GM21717 (cell line): ENCODE results near the gene TRAF3IP1.
A peak's percentile ranks its signal among the peaks of the same experiment; 100 is the strongest.

Experiments
- ATAC-seq: cut with Tn5 transposase; IDR thresholded peaks from one replicate; pipeline ENCODE4 v1.9.1; 2021; ENCODE audit warnings: mild to moderate bottlenecking, moderate library complexity; ENCODE audit not compliant: unreplicated experiment

The TRAF3IP1 gene

GRCh38 chr2:238287737-238288649 lies 32.3 kb upstream of the TRAF3IP1 start, which contains the start of gene PER2:
TSS of gene PER2 (minus strand) at chr2:238288610. CDS start at chr2:238277936, 10,674 bp downstream.
- peak; percentile 40 for ATAC-seq

DNA sequence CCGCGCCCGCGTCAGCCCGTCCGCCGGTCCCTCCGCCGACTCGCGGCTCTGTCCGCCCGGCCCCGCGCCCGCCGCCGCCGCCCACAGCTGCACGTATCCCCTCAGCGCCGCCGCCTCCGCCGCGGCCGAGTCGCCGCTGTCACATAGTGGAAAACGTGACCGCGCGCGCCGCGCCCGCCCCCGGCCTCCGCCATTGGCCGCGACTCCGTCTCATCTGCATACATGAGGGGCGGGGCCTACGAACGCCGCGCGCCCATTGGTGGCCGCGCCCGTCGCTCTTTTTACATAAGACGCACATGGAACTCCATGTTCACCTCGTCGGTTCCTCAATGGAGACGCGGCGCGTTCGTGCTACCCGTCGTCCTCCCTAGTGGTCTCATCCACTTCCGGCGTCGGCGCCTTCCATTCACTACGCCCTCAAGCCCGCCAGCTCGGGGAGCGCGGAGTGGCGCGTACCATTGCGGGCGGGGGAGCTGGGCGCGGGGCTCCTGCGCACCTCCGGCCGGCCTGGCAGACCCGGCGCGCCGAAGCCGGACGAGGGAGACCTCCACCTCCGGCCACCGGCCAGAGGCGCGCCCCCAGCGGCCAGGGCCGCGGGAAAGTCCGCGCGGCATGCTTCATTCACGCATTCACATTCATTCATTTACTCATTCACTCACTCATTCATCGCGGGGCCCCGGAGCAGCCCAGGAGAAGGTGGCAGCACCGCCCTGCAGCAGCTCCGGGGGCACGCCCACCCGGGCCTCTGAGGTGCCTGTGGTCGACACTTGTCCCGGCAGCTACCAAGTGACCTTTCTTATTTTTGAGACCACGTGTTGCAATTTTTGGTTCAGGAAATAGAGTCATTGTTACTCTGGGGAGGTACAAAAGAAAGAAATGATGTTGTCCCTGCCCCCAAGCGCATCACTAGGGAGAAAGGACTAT lies 31.4 kb upstream of the TRAF3IP1 start:
- peak; percentile 90 for ATAC-seq

DNA sequence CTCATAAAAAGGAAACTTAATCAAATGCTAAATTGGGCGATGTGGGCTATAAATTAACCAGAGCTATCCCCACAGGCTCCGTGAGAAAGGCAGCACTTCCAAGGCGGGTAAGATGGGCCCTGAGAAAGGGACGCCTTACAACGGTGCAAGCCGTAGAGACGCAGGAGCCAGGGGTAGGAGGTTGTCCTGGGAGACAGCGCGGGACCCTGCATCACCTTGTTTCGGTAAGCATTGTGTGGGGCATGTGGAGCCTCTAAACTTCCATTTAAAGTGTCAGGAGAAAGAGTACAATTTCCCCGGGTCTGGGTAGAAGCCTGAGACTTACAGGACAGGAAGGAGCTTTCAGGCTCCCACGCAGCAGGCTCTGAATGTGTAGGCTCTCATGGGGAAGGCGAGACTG lies 30.7 kb upstream of the TRAF3IP1 start:
- ATAC-seq = no peak

- no peak for ATAC-seq
These were observed 30.2 kb upstream of the TRAF3IP1 start for GRCh38 chr2:238290091-238290509.

DNA sequence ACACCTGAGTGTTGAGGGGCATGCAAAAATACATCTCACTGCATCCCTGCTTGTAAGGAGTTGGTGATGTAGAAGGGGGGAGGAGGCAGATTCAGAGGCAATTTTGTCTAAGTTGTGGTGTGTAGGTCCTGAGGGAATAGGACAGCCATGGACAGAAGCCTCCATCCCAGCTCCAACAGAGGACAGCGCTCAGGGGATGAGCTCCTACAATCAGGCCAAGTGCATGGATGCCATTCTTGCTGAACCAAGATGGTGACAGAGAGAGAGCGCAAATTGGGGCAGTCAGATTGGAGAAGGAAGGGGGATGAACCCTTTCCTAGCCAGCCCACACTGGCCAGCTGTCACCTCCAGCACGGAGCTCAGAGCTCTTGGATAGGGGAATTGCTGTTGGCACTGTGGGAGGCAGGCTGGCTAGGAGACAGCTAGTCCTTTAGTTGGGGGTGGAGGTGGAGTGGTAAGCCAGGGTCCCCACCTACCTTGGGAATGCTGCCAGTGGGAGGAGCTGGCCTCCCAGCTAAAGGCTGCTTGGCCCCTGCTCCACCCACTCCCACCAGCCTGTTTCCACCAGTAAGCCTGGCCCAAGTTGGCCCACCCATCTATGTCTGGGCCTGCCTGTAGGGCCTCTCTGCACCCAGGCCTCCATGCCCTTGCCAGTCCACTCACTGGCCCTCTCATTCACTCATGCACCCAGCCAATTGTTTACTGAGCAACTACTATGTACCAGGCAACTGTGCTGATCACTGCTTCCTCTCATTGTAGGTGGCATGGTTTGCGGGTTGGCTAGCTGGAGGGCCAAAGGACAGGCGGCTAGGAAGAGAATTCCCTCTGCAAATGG lies 29.4 kb upstream of the TRAF3IP1 start:
- ATAC-seq = no peak

DNA sequence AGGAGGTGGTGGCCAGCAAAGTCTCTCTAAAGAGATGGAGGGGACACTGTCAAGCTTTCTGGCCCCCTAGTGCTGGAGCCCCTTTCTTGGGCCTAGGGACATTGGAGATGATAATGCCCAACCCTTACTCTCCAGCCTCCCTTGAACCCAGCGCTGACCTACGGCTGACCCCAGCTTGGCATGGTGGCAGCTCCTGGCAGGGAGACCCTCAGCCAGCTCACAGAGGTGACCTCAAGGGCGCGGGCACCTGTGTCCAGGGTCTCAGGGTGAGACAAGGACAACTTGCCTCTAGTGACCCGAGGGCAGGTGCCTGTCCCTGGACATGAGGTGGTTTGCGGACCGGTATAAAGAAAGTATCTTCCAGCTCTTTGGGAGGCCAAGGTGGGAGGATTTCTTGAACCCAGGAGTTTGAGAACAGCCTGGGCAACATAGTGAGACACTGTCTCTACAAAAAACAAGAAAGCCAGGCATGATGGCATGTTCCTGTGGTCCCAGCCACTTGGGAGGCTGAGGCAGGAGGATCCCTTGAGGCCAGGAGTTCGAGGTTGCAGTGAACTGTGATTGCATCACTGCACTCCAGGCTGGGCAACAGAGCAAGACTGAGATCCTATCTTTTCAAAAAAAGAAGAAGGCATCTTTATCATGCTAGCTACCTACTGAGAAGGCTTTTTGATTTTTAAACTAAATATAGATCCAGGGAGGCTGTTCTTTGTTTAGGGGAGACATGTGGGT lies 28.6 kb upstream of the TRAF3IP1 start:
- no peak for ATAC-seq

GRCh38 chr2:238294046-238294392 lies 26.3 kb upstream of the TRAF3IP1 start:
- ATAC-seq = no peak

DNA sequence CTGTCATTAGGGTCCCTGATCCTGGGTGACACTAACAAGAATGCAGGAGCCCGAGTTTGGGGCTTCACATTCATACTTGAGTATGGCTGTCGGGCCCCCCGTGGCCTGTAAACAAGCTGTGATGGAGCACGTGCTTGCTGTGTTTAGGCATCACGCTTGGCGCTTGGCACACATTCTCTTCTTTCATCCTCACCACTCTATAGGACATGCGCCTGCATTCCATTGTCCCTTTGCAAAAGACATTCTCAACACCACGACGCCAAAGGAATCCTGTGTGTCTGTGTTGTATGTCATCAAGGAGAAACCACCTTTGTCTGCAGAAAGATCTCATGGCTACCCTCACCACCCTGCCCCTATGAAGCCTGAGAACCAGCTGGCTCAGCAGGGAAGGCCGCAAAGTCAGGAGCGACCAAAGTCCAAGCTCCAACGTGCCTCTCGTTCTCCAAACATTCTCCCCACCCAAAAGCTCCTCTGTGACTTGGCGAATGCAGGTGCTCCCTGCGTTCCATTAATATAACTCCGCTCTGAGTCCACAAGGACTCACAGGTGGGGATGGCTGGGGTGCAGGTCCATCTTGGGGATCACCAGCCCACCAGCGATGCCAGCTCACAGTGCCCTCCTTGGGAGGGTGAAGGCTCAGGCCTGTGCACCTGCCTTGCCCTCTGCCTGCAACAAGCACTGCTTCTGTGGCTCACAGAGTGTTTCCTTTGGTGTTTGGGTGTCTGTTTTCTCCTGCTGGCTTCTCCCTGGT lies 25.8 kb upstream of the TRAF3IP1 start:
- no peak for ATAC-seq

DNA sequence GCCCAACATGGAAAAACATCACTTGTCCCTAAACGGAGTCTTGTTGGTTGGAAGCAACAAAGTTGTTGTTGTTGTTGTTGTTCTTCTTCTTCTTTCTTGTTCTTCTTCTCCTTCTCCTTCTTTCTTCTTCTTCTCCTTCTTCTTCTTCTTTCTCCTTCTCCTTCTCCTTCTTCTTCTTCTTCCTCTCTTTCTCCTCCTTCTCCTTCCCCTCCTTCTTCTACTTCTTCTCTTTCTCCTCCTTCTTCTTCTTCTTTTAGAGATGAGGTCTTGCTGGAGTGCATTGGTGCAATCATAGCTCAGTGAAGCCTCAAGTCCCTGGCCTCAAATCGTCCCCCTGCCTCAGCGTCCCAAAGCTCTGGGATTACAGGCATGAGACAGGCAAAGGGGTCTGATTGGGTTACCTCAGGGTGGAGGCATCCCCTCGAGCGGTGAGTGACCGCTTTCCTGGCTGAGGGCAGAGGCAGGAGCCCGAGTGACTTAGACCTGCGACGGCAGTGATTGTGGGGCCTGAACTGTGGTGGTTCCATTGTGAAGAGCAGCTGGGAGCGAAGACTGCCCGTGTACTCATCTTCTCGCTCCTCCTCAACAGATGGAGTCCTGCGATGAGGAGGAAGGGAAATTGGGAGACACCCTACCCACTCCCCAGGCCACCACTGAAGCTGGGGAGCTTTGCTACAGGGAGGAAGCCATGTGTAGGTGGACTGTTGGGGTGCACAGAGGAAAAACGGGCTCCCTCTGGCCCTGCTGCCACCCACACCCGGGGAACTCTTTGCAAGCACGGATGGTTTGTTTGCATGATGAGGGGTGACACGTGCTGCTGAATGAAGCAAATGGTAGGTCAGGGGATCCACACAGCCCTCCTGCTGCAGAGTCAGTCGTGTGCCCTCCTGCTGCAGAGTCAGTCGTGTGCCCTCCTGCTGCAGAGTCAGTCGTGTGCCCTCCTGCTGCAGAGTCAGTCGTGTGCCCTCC lies 24.9 kb upstream of the TRAF3IP1 start:
- ATAC-seq = no peak

DNA sequence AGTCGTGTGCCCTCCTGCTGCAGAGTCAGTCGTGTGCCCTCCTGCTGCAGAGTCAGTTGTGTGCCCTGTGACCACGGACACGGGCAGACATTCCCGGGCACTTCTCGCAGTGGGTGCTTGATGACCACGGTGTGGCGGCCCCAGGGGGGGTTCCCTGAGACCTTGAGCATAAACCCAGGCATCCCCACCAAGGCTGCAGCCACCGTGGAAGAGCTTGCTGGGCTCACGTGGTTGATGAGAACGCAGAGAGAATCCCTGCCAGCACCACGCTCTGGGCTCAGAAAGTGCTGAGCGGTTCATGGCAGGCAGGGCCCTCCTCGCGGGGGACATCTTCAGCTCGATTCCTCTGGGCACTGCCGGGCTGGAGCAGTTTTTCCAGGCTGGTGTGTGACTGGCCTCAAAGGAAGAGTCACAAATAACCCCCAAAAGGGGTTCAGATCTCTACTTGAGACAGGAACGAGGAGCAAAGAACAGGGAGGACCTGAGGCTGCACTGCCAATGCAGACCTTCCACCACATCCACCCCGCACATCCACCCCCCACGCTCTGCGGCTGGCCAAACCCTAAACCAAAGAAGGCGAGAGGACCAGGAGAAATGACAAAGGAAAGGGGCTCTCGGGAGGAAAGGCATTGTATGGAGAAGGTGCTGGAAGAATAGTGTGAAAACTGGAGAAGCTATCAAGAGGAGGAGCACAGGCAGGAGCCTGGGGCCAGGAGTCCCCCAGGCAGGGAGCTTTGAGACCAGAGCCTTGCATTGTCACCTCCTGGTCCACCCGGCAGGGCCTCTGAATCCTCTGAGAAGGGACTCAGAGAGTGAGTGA lies 23.5 kb upstream of the TRAF3IP1 start:
- ATAC-seq = no peak

GRCh38 chr2:238299803-238300202 lies 20.5 kb upstream of the TRAF3IP1 start:
- no peak for ATAC-seq

DNA sequence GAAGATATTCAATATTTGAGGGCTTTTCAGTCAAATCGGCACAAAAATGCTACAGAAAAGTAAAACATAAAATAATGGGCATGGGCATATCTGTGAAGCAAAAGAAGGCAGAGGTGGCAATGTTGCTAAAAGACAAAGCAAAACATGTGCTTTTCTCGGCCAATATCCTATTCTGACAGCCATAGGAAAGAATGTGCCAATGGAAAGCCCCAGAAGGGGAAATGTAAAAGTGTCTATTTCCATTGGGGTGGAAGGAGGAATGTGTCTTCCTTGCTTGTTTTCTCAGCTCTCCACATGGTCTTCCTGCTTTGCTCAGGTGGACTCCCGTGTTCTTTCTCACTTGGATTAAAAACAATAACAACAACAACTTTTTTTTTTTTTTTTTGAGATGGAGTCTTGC lies 18.2 kb upstream of the TRAF3IP1 start:
- ATAC-seq = no peak

DNA sequence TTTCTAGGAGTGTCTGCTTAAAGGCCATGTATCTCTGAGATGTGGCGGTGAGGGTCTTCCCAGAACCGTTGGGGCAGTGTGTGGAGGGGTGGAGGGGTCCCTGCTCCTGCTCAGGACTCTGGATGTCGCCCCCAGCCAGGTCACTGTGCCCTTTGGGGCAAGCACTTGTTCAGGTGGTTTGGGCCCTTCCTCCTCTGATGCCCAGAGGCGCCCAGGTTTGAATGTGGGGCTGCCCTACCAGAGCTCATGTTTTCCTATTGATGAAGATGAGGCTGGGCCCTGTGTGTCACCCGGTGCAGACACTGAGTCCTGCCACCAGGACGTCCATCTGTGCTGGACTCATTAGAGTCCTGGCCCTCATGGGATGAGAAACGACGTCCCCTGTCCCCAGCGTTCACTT lies 17.6 kb upstream of the TRAF3IP1 start:
- no peak for ATAC-seq

GRCh38 chr2:238304116-238304515 lies 16.2 kb upstream of the TRAF3IP1 start:
- no peak for ATAC-seq

- no peak for ATAC-seq
These were observed 15.0 kb upstream of the TRAF3IP1 start for GRCh38 chr2:238305092-238305862.

- no peak for ATAC-seq
These were observed 14.2 kb upstream of the TRAF3IP1 start for GRCh38 chr2:238305965-238306671.
